BE2C (cell line): ENCODE data around the gene TARDBP.

Experiments
- DNase-seq: peaks from one replicate; pipeline ENCODE4 v3.0.0-alpha.2; 2020
- H3K27me3 ChIP-seq: fragments of 250-450 bp; sonication (Bioruptor Pico); 2 replicates; pipeline ENCODE4 v1.5.1; 2020; ENCODE audit warnings: mild to moderate bottlenecking
- H3K36me3 ChIP-seq: fragments of 250-450 bp; sonication (Bioruptor Pico); 2 replicates; pipeline ENCODE4 v1.5.1; 2020; ENCODE audit warnings: mild to moderate bottlenecking
- H3K4me1 ChIP-seq: fragments of 250-450 bp; sonication (Bioruptor Pico); 2 replicates; pipeline ENCODE4 v1.5.1; 2020
- H3K4me3 ChIP-seq: 2 replicates; pipeline ENCODE4 v1.5.1; 2011; ENCODE audit warnings: low read depth, low read length
- H3K9me3 ChIP-seq: fragments of 250-450 bp; sonication (Bioruptor Pico); 2 replicates; pipeline ENCODE4 v1.5.1; 2020
- CTCF ChIP-seq: IDR thresholded peaks from 2 replicates; pipeline ENCODE4 v1.5.1; 2012; ENCODE audit warnings: mild to moderate bottlenecking, low read depth, low read length

TARDBP gene

GRCh38 chr1:11065796-11066195, 53.3 kb downstream of the TARDBP start:
- TF ChIP-seq CTCF: no peak
- Histone ChIP-seq H3K27me3 (no peaks in the 10 kb centered on the region), H3K9me3 (no peaks in the 10 kb centered on the region), H3K36me3 (peaks cover 25% of the 10 kb centered on the region), H3K4me1 (no peaks in the 10 kb centered on the region), H3K4me3 (no peak overlapping the region)
- no peak for DNase-seq

- TF ChIP-seq CTCF: no peak
- peaks cover 38% of the 10 kb centered on the region for H3K36me3 ChIP-seq
- no peak overlapping the region for H3K4me3 ChIP-seq
- H3K4me1 ChIP-seq: no peaks in the 10 kb centered on the region
- H3K27me3 ChIP-seq: no peaks in the 10 kb centered on the region
- DNase-seq: no peak
- H3K9me3 ChIP-seq: no peaks in the 10 kb centered on the region
These were observed 55.5 kb downstream of the TARDBP start for GRCh38 chr1:11067716-11068599.

GRCh38 chr1:11068600-11069473, 56.4 kb downstream of the TARDBP start:
- DNase-seq: no peak
- peaks cover 39% of the 10 kb centered on the region for H3K36me3 ChIP-seq
- H3K4me3 ChIP-seq: no peak overlapping the region
- no peaks in the 10 kb centered on the region for H3K27me3 ChIP-seq
- H3K4me1 ChIP-seq: no peaks in the 10 kb centered on the region
- no peaks in the 10 kb centered on the region for H3K9me3 ChIP-seq
- TF ChIP-seq CTCF: no peak

GRCh38 chr1:11070876-11071275, 58.4 kb downstream of the TARDBP start:
- H3K27me3 ChIP-seq: no peaks in the 10 kb centered on the region
- DNase-seq: no peak
- peaks cover 42% of the 10 kb centered on the region for H3K36me3 ChIP-seq
- no peaks in the 10 kb centered on the region for H3K9me3 ChIP-seq
- no peak overlapping the region for H3K4me3 ChIP-seq
- no peak for TF ChIP-seq CTCF
- no peaks in the 10 kb centered on the region for H3K4me1 ChIP-seq

GRCh38 chr1:11071463-11072215, 59.2 kb downstream of the TARDBP start:
- peaks cover 38% of the 10 kb centered on the region for H3K36me3 ChIP-seq
- TF ChIP-seq CTCF: no peak
- H3K27me3 ChIP-seq: no peaks in the 10 kb centered on the region
- no peak for DNase-seq
- H3K4me1 ChIP-seq: no peaks in the 10 kb centered on the region
- no peak overlapping the region for H3K4me3 ChIP-seq
- no peaks in the 10 kb centered on the region for H3K9me3 ChIP-seq
